ENCODE data around the gene TSPAN33.

DNA sequence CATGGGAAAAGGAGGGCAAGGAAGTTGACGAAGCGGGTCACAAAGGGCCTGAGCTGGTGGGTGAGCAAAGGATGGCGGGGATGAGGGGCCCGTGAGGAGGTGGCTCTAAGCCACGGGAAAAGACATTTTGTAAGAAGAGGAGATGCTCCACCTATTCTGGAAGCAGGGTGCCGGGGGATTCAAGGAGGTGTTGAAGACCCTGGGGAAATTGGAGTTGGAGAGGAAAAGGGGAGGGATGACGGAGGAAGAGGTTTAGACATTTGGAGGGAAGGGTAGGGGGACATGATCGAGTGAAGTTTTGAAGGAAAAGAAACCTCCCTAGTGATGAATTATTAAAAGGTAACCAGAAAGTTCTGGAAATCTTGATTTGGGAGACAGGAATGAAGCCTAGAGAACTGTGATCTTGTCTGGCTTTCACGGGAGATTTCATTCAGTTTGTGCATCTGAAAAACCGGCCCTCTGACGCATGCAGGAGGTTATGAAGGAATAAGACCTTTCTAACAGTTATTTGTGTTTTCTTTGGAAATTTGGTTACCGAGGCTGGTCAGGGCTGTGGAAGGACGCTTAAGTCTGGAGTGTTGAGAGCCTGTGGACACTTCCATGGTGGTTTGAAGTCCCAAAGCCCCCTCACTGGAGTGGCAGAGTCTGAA lies 45.3 kb downstream of the TSPAN33 start:
- TF ChIP-seq, protein P1, sequence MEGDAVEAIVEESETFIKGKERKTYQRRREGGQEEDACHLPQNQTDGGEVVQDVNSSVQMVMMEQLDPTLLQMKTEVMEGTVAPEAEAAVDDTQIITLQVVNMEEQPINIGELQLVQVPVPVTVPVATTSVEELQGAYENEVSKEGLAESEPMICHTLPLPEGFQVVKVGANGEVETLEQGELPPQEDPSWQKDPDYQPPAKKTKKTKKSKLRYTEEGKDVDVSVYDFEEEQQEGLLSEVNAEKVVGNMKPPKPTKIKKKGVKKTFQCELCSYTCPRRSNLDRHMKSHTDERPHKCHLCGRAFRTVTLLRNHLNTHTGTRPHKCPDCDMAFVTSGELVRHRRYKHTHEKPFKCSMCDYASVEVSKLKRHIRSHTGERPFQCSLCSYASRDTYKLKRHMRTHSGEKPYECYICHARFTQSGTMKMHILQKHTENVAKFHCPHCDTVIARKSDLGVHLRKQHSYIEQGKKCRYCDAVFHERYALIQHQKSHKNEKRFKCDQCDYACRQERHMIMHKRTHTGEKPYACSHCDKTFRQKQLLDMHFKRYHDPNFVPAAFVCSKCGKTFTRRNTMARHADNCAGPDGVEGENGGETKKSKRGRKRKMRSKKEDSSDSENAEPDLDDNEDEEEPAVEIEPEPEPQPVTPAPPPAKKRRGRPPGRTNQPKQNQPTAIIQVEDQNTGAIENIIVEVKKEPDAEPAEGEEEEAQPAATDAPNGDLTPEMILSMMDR (IDR thresholded peaks at IDR 0.05): no peak
- no peak for TF ChIP-seq POLR2A (IDR thresholded peaks at IDR 0.05)
